GM21529 (cell line): Measurements from ENCODE around the gene CKLF.

Experiments used
- ATAC-seq: cut with Tn5 transposase; IDR thresholded peaks from one replicate; pipeline ENCODE4 v1.9.1; 2021; ENCODE audit not compliant: unreplicated experiment

The CKLF gene

DNA sequence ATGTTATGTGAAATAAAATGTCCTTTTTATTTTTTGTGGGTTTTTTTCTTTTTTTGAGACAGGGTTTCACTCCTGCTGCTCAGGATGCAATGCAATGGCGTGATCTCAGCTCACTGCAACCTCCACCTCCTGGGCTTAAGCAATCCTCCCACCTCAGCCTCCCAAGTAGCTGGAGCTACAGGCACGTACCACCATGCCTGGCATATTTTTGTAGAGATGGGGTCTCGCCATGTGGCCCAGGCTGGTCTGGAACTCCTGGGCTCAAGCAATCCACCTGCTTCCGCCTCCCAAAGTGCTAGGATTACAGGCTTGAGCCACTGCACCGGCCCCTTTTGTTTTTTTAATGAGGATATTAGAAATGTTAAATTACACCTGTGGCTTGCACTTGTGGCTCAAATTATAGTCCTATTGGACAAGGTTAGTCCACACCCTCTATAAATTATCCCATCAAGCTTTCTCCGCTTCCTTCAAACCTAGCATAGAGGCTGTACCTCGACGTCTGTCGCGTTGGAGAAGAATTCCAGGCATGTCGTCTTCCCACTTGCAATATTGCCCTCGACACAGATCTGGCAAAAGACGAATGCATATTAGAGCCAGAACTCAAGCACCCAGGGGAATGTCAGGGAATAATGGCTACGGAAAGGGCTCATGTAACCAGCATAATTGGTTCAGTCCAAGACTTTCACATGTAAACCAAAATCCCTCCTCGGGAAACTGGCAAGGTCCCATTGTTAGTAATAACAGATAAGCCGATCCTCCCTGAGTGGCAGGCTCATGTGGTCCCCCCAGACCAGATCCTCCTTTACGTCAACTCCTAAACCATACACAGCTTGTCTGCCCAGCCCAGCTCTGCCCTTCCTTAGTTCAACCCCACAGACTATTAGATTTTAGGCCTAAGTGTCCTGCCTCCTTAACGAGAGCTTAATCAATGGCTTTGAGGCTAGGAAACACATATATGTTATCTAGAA, 10.7 kb upstream of the CKLF start:
- ATAC-seq = no peak

DNA sequence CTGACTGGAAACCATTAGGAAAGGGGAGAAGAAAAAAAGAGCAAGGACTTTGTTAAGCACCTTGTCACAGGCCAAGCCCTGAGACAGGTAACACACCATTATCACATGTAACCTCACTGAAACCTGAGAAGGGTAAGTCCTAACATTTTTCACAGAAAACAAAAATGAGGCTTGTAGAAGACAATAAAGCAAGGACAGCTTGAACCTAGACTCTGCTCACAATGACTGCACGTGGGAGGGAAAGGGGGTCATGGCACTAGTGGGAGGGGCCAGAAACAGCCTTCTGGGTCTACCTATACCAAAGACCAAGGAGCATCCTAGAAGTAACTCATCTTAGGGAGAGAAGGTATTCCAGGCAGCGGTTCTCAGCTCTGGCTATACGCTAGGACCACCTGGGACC, 10.0 kb upstream of the CKLF start:
- no peak for ATAC-seq

GRCh38 chr16:66543541-66543940, 8.8 kb upstream of the CKLF start:
- ATAC-seq = no peak

- ATAC-seq = no peak
Measured at GRCh38 chr16:66544016-66544757, 8.2 kb upstream of the CKLF start.

DNA sequence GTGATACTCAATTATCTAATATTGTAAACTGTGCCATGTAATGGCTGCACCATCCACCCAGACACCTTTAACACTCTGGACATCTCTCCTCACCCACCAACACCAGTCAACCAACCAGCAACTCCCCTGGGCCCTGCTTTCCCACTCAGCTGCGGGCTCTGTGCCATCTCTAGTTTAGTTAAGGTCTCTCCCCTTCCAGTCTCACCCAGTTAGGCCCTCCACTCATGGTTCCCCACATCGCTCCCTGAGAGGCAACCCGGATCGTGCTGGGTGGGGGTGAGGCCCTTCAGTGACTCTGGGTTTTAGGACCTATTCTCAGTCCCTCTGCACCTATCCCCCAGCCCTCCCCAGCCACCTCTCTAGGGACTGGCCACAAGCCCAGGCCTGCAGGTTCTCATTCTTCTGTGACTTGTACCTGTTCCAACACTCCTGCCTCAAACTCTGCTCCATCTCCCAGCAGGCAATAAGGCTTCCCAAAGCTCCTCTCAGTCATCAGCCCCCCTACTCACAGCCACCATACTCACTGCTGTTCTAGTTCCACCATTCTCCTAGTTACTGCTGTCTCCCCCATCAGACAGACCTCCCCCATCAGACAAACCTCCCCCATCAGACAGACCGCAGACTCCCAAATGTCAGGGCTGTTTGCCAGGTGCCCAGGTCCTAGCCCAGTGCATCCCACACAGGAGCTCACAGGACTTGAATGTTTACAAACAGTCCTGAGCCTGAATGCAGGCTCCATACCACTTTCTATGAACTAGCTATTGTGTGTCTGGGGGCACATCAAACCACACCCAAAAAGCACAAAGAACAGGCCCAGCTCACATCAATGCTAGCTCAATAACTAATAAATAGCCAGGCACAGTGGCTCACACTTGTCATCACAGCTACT, 5.0 kb upstream of the CKLF start:
- ATAC-seq = no peak

GRCh38 chr16:66548068-66548467, 4.3 kb upstream of the CKLF start:
- no peak for ATAC-seq

GRCh38 chr16:66548868-66549267, 3.5 kb upstream of the CKLF start:
- ATAC-seq = no peak

GRCh38 chr16:66549284-66550131, 2.9 kb upstream of the CKLF start, which contains the start of gene TK2:
Gene TK2, minus strand, starts transcription at chr16:66550122. Its CDS starts 61 bp downstream, at chr16:66550061.
- no peak for ATAC-seq

GRCh38 chr16:66551348-66551759, 1.0 kb upstream of the CKLF start:
- ATAC-seq = no peak

DNA sequence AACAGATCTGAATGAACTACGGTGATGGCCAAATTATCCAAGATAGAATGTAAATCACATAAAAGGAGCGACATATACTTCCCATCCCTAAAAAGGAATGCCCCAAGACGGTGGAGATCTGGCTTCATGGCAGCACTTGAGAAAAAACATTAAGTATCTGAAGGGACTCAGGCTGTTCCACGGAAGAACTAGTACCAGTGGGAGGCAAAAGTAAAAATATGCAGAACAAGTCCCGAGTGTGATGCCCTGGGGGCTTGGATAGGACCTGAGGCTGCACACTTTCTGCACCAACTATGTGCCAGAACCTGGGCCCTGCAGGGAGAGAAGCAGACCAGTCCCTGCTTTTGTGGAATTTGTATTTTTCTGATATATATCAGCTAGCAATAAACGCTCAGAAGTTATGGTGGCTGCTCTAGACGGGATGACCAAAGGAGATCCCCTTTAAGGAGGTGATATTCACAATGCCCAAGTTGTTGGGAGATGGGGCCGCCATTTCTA, 539 bp upstream of the CKLF start:
- ATAC-seq = no peak

DNA sequence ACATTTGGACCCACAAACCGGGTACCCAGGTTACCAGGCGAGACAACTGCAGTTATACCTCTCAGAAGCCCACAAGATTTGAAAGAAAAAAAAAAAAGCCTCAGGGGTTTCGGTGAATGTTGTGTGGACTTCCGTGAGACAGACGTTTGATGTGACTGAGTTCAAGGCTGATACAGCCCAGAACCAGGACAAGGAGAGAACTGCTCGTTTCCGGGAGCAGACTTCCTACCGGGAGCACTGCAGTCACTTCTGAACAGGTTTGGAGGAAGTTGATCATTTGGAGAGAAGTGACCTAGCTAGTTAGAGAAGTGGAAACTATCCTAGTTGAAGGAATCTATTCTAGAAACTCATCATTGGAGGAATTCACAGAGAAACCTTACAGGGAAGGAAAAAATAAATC, 847 bp downstream of the CKLF start:
- no peak for ATAC-seq

GRCh38 chr16:66554021-66554420, 1.6 kb downstream of the CKLF start:
- ATAC-seq = no peak

DNA sequence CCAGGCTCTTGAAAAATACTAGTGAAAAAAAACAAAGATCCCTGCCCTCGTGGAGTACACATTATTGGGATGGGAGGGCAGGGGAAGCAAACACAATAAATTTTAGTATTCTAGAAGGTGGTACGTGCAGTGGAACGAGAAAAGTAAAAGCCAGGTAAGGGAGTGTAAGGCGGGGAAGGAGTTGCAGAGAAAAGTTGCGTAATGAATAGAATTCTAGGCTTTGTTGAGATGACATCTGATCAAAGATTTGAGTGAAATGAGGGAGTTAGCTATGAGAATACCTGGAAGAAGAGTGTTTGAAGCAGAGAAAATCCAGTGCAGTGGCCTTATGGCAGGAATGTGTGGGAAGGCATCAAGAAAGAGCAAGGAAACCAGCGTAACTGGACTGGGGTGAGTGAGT, 2.1 kb downstream of the CKLF start:
- no peak for ATAC-seq

GRCh38 chr16:66560107-66560506, 7.7 kb downstream of the CKLF start:
- ATAC-seq = no peak

- no peak for ATAC-seq
Measured at GRCh38 chr16:66561381-66562080, 9.2 kb downstream of the CKLF start.

- no peak for ATAC-seq
Measured at GRCh38 chr16:66562409-66562808, 10.0 kb downstream of the CKLF start.

DNA sequence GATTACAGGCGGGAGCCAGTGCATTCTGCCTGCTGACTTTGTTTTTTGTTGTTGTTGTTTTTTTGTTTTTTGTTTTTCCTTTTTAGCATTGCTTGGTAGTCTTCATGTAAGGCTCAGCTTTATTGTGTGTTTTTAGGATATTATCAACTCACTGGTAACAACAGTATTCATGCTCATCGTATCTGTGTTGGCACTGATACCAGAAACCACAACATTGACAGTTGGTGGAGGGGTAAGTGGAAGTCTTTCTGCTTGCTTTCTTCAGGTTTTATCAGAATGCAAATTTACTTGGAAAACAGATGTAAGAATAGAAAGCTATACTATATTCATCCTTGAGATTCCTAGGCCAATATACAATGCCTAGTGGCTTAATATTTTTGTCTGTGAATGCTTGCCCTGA, 10.6 kb downstream of the CKLF start:
- no peak for ATAC-seq

GRCh38 chr16:66563574-66564334, 11.4 kb downstream of the CKLF start:
- ATAC-seq = no peak
